Endothelial cell of umbilical vein (primary cell): ENCODE data around the gene B3GNT7. TPM values are rescaled to one million over a fixed set of nuclear protein-coding genes. Genes with fewer than 3 reads are reported as not detected.

Experiments
- BruUV-seq: library from RNA; stranded (reverse); fragments of 400-500 nt; replicated peaks from 2 replicates; lab custom pipeline; 2021; lab: Mats Ljungman, UMichigan
- CTCF ChIA-PET: fragments of 300-600, 350-600 bp; sonication (Branson Sonifier 250); formaldehyde crosslinking; loops from one replicate; lab custom pipeline; 2021; ENCODE audit warnings: antibody characterized with exemption, inconsistent platforms; lab: Charles Lee
- POLR2A ChIA-PET: fragments of 300-600, 350-600 bp; sonication (Branson Sonifier 250); formaldehyde crosslinking; loops from one replicate; lab custom pipeline; 2021; ENCODE audit warnings: antibody characterized with exemption, inconsistent platforms; lab: Charles Lee
- DNase-seq: peaks from one replicate; pipeline ENCODE4 v3.0.0-alpha.2; 2011; ENCODE audit warnings: low read depth, low spot score
- FAIRE-seq: peaks from 2 replicates; lab custom pipeline; 2011; peaks lifted over from hg19 to GRCh38; lab: Jason Lieb, UNC
- H2AFZ ChIP-seq: 2 replicates; pipeline ENCODE4 v1.6.0; 2012; ENCODE audit warnings: low read depth, low read length, control low read depth, inconsistent platforms
- H3K27ac ChIP-seq: 2 replicates; pipeline ENCODE4 v1.5.1; 2011; ENCODE audit warnings: low read depth, mild to moderate bottlenecking, control low read depth, low read length, moderate library complexity; ENCODE audit not compliant: insufficient read depth
- H3K27me3 ChIP-seq, 2 experiments: 2 replicates each; pipeline versions ENCODE4 v1.6.0 to v1.6.1; 2011; ENCODE audit warnings: low read length in 2 of 2, mixed read lengths in 1 of 2; ENCODE audit not compliant: control insufficient read depth in 2 of 2, insufficient read depth in 2 of 2
- H3K36me3 ChIP-seq, 2 experiments: 2 replicates in 1 of 2; 3 replicates in 1 of 2; pipeline ENCODE4 v1.5.1; 2011; ENCODE audit warnings: low read length in 2 of 2, mild to moderate bottlenecking in 1 of 2, moderate library complexity in 1 of 2; ENCODE audit not compliant: control insufficient read depth in 2 of 2, insufficient read depth in 2 of 2; ENCODE audit errors: extremely low read depth in 1 of 2
- H3K4me1 ChIP-seq: 3 replicates; pipeline ENCODE4 v1.5.1; 2011; ENCODE audit warnings: mild to moderate bottlenecking, low read length; ENCODE audit not compliant: control insufficient read depth, insufficient read depth; ENCODE audit errors: extremely low read depth
- H3K4me2 ChIP-seq: 2 replicates; pipeline ENCODE4 v1.6.1; 2011; ENCODE audit warnings: low read length, control low read depth, mixed read lengths; ENCODE audit not compliant: insufficient read depth
- H3K4me3 ChIP-seq, 3 experiments: fragments of 200-600 bp in 1 of 3; sonication (generic), shearing (Covaris generic) in 1 of 3; replicated peaks in 1 of 3; 2 replicates each; pipeline ENCODE4 v1.5.1; 2011 to 2016; ENCODE audit warnings: control low read depth in 3 of 3, low read length in 3 of 3, mild to moderate bottlenecking in 2 of 3, inconsistent platforms in 1 of 3, low read depth in 1 of 3, moderate library complexity in 1 of 3; ENCODE audit not compliant: insufficient read depth in 1 of 3
- H3K79me2 ChIP-seq: 2 replicates; pipeline ENCODE4 v1.6.0; 2012; ENCODE audit warnings: low read length, inconsistent platforms; ENCODE audit not compliant: control insufficient read depth, insufficient read depth
- H3K9ac ChIP-seq: replicated peaks from 2 replicates; pipeline ENCODE3; 2011; ENCODE audit warnings: low read length, control low read depth; ENCODE audit not compliant: insufficient read depth; ENCODE audit errors: extremely low read depth
- H3K9me1 ChIP-seq: replicated peaks from 3 replicates; pipeline ENCODE4 v1.6.0; 2011; ENCODE audit warnings: mild to moderate bottlenecking, low read length; ENCODE audit not compliant: control insufficient read depth, insufficient read depth; ENCODE audit errors: extremely low read depth
- H3K9me3 ChIP-seq: replicated peaks from 2 replicates; pipeline ENCODE4 v1.5.1; 2012; ENCODE audit warnings: low read length, inconsistent platforms; ENCODE audit not compliant: control insufficient read depth, insufficient read depth
- H4K20me1 ChIP-seq: replicated peaks from 2 replicates; pipeline ENCODE3; 2011; ENCODE audit warnings: mild to moderate bottlenecking, low read length; ENCODE audit not compliant: control insufficient read depth, insufficient read depth; ENCODE audit errors: extremely low read depth
- EZH2 ChIP-seq: IDR thresholded peaks from 2 replicates; pipeline ENCODE4 v1.6.1; 2012; ENCODE audit warnings: borderline replicate concordance, low read depth, mild to moderate bottlenecking, moderate library complexity, low read length, inconsistent platforms; ENCODE audit not compliant: severe bottlenecking
- FOS ChIP-seq: IDR thresholded peaks from 2 replicates; pipeline ENCODE4 v1.6.1; 2011; ENCODE audit warnings: mild to moderate bottlenecking, low read length, moderate library complexity, borderline replicate concordance; ENCODE audit not compliant: insufficient read depth
- GATA2 ChIP-seq: IDR thresholded peaks from 2 replicates; pipeline ENCODE4 v1.7.0; 2011; ENCODE audit warnings: low read depth, mild to moderate bottlenecking, moderate library complexity, mixed read lengths, low read length; ENCODE audit not compliant: insufficient read length, insufficient read depth
- JUN ChIP-seq: IDR thresholded peaks from 2 replicates; pipeline ENCODE4 v1.6.1; 2011; ENCODE audit warnings: borderline replicate concordance, low read depth; ENCODE audit not compliant: insufficient read length, insufficient read depth
- MYC ChIP-seq: IDR thresholded peaks from one replicate; pipeline ENCODE4 v1.6.1; 2011; ENCODE audit warnings: mild to moderate bottlenecking, low read depth, low read length
- POLR2A ChIP-seq: IDR thresholded peaks from 2 replicates; pipeline ENCODE4 v1.6.1; 2012; ENCODE audit warnings: low read depth, mild to moderate bottlenecking, control low read depth, low read length
- POLR2AphosphoS5 ChIP-seq: IDR thresholded peaks from 2 replicates; pipeline ENCODE4 v1.6.1; 2012; ENCODE audit warnings: low read depth, mild to moderate bottlenecking, control low read depth, low read length, moderate library complexity; ENCODE audit not compliant: insufficient read depth
- dilution Hi-C: fragments of 300-500 bp; cut with MboI; formaldehyde crosslinking; loops from one replicate; pipeline ENCODE4 v1.15.0; 2019; ENCODE audit warnings: low sequenced_read_pairs; ENCODE audit not compliant: extremely low pct_ligation_motif_present
- intact Hi-C: fragments of 100-400 bp; cut with micrococcal nuclease; formaldehyde crosslinking; loops from one replicate; pipeline ENCODE4 v1.10.0; 2022
- polyA plus RNA-seq, 4 experiments: library from polyadenylated mRNA; depleted of rRNA in 3 of 4; stranded (reverse) in 3 of 4; unstranded in 1 of 4; fragments of >200 nt; gene quantifications; 2 replicates each; pipeline versions ENCODE4 v1.2.1 to v1.2.3, GENCODE V29; 2011 to 2012; ENCODE audit warnings: missing spikeins in 1 of 4
- total RNA-seq: library from RNA; stranded (reverse); gene quantifications from 2 replicates; pipeline ENCODE4 v1.2.3, GENCODE V29; 2021
- TF ChIP-seq, protein P1 (sequence below), 2 donors: IDR thresholded peaks; 1 replicate in 1 of 2; 2 replicates in 1 of 2; pipeline ENCODE4 v1.5.1; 2011; ENCODE audit warnings: low read length in 2 of 2, mild to moderate bottlenecking in 2 of 2, moderate library complexity in 2 of 2, control low read depth in 1 of 2, inconsistent platforms in 1 of 2, low read depth in 1 of 2; ENCODE audit not compliant: insufficient read depth in 1 of 2; ENCODE audit errors: extremely low read depth in 1 of 2
- TF ChIP-seq, protein P2 (sequence below): IDR thresholded peaks from 2 replicates; pipeline ENCODE4 v1.6.1; 2011; ENCODE audit not compliant: insufficient read depth, insufficient read length

Gene B3GNT7
- total and polyA plus RNA-seq, 2 donors (not counting 3 experiments of a cell fraction or from before 2014, with no cell fraction given) = 0.39 to 1.2 TPM

- DNase-seq = no peak
- Histone ChIP-seq H3K79me2 (no peaks in the 10 kb centered on the region), H3K9ac (no peak overlapping the region), H4K20me1 (no peaks in the 10 kb centered on the region), H3K4me2 (no peak overlapping the region), H3K4me1 (peaks cover 10% of the 10 kb centered on the region), H3K27me3 (no peaks in the 10 kb centered on the region), H3K36me3 (no peaks in the 10 kb centered on the region), H3K4me3 (no peak overlapping the region), H3K9me3 (no peaks in the 10 kb centered on the region), H3K9me1 (no peaks in the 10 kb centered on the region), H2AFZ (no peak overlapping the region), H3K27ac (no peak overlapping the region)
- dilution Hi-C loops (no loop called here), intact Hi-C loops (no loop called here)
- TF ChIP-seq POLR2AphosphoS5 (no peak), GATA2 (no peak), MYC (no peak), FOS (no peak), JUN (no peak), POLR2A (no peak), EZH2 (no peak)
- TF ChIP-seq, protein P1, sequence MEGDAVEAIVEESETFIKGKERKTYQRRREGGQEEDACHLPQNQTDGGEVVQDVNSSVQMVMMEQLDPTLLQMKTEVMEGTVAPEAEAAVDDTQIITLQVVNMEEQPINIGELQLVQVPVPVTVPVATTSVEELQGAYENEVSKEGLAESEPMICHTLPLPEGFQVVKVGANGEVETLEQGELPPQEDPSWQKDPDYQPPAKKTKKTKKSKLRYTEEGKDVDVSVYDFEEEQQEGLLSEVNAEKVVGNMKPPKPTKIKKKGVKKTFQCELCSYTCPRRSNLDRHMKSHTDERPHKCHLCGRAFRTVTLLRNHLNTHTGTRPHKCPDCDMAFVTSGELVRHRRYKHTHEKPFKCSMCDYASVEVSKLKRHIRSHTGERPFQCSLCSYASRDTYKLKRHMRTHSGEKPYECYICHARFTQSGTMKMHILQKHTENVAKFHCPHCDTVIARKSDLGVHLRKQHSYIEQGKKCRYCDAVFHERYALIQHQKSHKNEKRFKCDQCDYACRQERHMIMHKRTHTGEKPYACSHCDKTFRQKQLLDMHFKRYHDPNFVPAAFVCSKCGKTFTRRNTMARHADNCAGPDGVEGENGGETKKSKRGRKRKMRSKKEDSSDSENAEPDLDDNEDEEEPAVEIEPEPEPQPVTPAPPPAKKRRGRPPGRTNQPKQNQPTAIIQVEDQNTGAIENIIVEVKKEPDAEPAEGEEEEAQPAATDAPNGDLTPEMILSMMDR (IDR thresholded peaks at IDR 0.05; ENCODE audit: extremely low read depth in 1 of 2, insufficient read depth in 1 of 2, low read depth in 1 of 2, low read length in 2 of 2) = no peak
- TF ChIP-seq, protein P2, sequence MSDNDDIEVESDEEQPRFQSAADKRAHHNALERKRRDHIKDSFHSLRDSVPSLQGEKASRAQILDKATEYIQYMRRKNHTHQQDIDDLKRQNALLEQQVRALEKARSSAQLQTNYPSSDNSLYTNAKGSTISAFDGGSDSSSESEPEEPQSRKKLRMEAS = no peak
- FAIRE-seq = no peak
- ChIA-PET CTCF (interaction anchor here (0.6 to 2.2 kb wide), 5 partner anchors 18 to 82 kb away, joined by 3 to 7 read pairs (median 4); no protein-coding TSS in a partner anchor), POLR2A (no interaction called here)
- no TSS peak for BruUV-seq
These were observed 25.7 kb upstream of the B3GNT7 start for GRCh38 chr2:231369580-231370428.
